Right lobe of liver (tissue), 6 donors: Measurements from ENCODE around the gene CHI3L2. TPM values are rescaled to one million over a fixed set of nuclear protein-coding genes. Genes with fewer than 3 reads are reported as not detected.

ENCODE experiments used
- ATAC-seq, 4 donors: fragments of 200-7000 bp; cut with Tn5 transposase; one replicate each; pipeline ENCODE4 v1.9.1; 2020; ENCODE audit warnings: mild to moderate bottlenecking in 4 of 4, moderate library complexity in 4 of 4
- DNase-seq, 3 donors: peaks; one replicate each; pipeline ENCODE4 v3.0.0-alpha.2; 2020
- H3K27ac ChIP-seq, 3 donors: fragments of 200-600 bp; one replicate each; pipeline ENCODE4 v1.8.0; 2022
- H3K27me3 ChIP-seq, 2 donors: fragments of 200-600 bp; one replicate each; pipeline ENCODE4 v1.8.0; 2022
- H3K36me3 ChIP-seq, 4 donors: fragments of 200-600 bp; sonication (generic) in 1 of 4; one replicate each; pipeline versions ENCODE4 v1.5.1 to v1.8.0; 2017 to 2022; ENCODE audit warnings: control low read depth in 1 of 4
- H3K4me1 ChIP-seq, 4 donors: fragments of 200-600 bp; sonication (generic) in 1 of 4; one replicate each; pipeline versions ENCODE4 v1.5.1 to v1.8.0; 2017 to 2022; ENCODE audit warnings: control low read depth in 1 of 4
- H3K4me3 ChIP-seq, 3 donors: fragments of 200-600 bp; one replicate each; pipeline ENCODE4 v1.8.0; 2022
- H3K9me3 ChIP-seq, 4 donors: fragments of 200-600 bp; sonication (generic) in 1 of 4; one replicate each; pipeline versions ENCODE4 v1.5.1 to v1.8.0; 2017 to 2022; ENCODE audit warnings: control low read depth in 1 of 4
- CTCF ChIP-seq, 4 donors: fragments of 200-600 bp in 3 of 4; fragments of 450-650 bp in 1 of 4; IDR thresholded peaks; one replicate each; pipeline versions ENCODE4 v1.5.1 to v1.8.0; 2016 to 2022; ENCODE audit warnings: antibody characterized with exemption in 4 of 4, mild to moderate bottlenecking in 2 of 4
- POLR2A ChIP-seq: fragments of 450-650 bp; IDR thresholded peaks from one replicate; pipeline ENCODE4 v1.6.1; 2017; ENCODE audit warnings: antibody characterized with exemption, mild to moderate bottlenecking
- WGBS: methylation state at CpG from one replicate; pipeline ENCODE4 v1.1.6; 2018; ENCODE audit warnings: low coverage, low lambda C conversion rate; ENCODE audit not compliant: insufficient coverage; ENCODE audit errors: missing lambda C conversion rate; 5-methylcytosine and 5-hydroxymethylcytosine counted together
- intact Hi-C, 2 donors: fragments of 100-400 bp; cut with DNase I; formaldehyde crosslinking; loops; one replicate each; pipeline versions ENCODE4 v1.11.2 to v1.14.1; 2022
- total RNA-seq, 6 experiments: library from RNA; depleted of rRNA in 2 of 6; stranded (reverse); fragments of >200 nt in 2 of 6; fragmentation: NEBNext Ultra II Directional in 3 of 6; extraction: Animal tissue kit (Norgen Biotek cat#: 25700) in 3 of 6; gene quantifications; one replicate each; pipeline versions ENCODE4 v1.1.0 to v1.2.4, GENCODE V29; 2016 to 2023
- donor health status: DM: no; HTN: yes; CAD: no.
- donor health status: DM: no; HTN: no; CAD: no.
- donor health status: DM: no; HTN: no; CAD: no.
- donor health status: DM: no; HTN: yes; CAD: no.
- donor health status: DM: no; HTN: yes; CAD: no.

The CHI3L2 gene
- total RNA-seq, 6 experiments from 2014 or later = 0.15 to 0.58 (median 0.26) TPM; not detected in 1

DNA sequence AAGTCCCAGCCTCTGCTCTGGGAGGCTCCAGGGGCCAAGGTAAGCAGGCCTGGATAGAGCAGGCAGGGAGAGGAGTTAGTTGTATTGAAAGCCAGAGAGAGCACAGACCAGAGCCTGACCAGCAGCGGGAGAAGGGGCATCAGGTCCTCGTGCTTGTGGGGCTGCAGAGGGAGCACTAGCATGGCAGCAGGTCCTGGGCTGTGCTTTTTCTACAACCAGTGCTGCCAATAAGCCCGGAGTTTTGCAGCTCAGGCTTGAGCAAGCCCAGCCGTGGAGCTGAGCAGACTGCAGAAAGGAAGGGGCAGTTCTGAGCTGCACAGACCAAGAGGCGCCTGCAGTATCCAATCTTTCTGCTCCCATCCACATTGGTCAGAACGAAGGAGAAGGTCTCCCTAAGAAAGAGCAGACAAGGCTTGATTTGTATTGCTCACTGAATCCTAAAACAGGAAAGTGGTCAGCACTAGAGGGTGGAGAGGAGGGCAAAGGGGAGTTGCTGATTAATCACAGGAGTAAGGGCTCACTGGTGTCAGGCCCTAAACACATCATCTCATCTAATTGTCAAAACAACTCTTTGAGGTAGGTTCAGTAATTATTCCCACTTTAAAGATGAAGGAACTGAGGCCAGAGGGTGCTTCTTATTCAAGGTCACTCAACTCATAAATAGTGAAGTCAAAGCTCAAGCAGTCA, 29.8 kb upstream of the CHI3L2 start:
- peaks cover 0 to 78% (median 34%) of the 10 kb centered on the region in 4 donors for H3K4me1 ChIP-seq
- no peaks in the 10 kb centered on the region for H3K27me3 ChIP-seq
- ATAC-seq (peak in 1 of 4 donors; percentile 17), DNase-seq (no peak)
- TF ChIP-seq POLR2A (no peak), CTCF (IDR thresholded peaks at IDR 0.05) (peak in 2 of 4 donors; percentile 14 to 31)
- H3K36me3 ChIP-seq = peaks cover 0 to 7% (median 0%) of the 10 kb centered on the region in 4 donors
- H3K9me3 ChIP-seq = no peaks in the 10 kb centered on the region
- intact Hi-C loops = no loop called here
- H3K27ac ChIP-seq = peak overlapping the region in 1 of 3 donors; percentile 71
- peak overlapping the region in 1 of 3 donors; percentile 32 for H3K4me3 ChIP-seq
- WGBS = no CpG with 5 or more reads among the region's 6 CpGs

- 50% methylated on average over 2 of the region's 5 CpGs for WGBS
- DNase-seq = no peak
- intact Hi-C loops = no loop called here
- no peak for ATAC-seq
- H3K4me1 ChIP-seq = peaks cover 0 to 73% (median 32%) of the 10 kb centered on the region in 4 donors
- peak overlapping the region; percentile 52 to 71 (median 62) for H3K27ac ChIP-seq
- no peaks in the 10 kb centered on the region for H3K9me3 ChIP-seq
- peaks cover 0 to 7% (median 0%) of the 10 kb centered on the region in 4 donors for H3K36me3 ChIP-seq
- TF ChIP-seq CTCF (IDR thresholded peaks at IDR 0.05) (no peak), POLR2A (no peak)
- no peaks in the 10 kb centered on the region for H3K27me3 ChIP-seq
- H3K4me3 ChIP-seq = peak overlapping the region; percentile 2 to 32 (median 6)
These were observed 28.7 kb upstream of the CHI3L2 start for GRCh38 chr1:111198836-111199235.

DNA sequence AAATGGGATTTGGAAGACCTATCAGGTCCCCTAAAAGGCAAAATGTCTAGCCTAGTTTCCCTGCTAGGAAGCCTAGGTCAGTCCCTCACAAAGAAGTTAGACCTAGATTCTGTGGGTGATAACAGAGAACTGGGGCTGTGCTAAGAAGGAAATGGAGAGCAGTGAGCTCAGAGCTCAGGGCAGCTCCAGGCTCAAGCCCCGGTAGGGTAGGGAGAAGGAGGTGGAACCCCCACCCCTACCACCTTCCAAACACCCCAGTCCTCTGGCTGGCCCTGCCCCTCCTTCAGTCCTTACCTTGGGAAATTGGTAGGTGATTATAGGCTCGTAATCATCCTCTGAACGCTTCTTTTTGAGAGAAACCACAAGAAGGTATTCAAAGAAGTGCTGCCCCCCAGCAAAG, 28.2 kb upstream of the CHI3L2 start:
- ATAC-seq (no peak), DNase-seq (no peak)
- no peaks in the 10 kb centered on the region for H3K9me3 ChIP-seq
- no peak for TF ChIP-seq CTCF (IDR thresholded peaks at IDR 0.05)
- no peak for TF ChIP-seq POLR2A
- H3K27ac ChIP-seq = peak overlapping the region; percentile 52 to 71 (median 62)
- 67% methylated on average over 1 of the region's 3 CpGs for WGBS
- peaks cover 0 to 7% (median 0%) of the 10 kb centered on the region in 4 donors for H3K36me3 ChIP-seq
- H3K4me3 ChIP-seq = peak overlapping the region; percentile 3 to 32 (median 6)
- peaks cover 0 to 68% (median 29%) of the 10 kb centered on the region in 4 donors for H3K4me1 ChIP-seq
- H3K27me3 ChIP-seq = no peaks in the 10 kb centered on the region
- intact Hi-C loops = no loop called here

- peak within 1 kb of the TSS; percentile 52 to 71 (median 62) for H3K27ac ChIP-seq
- peak; percentile 40 to 81 (median 71) for DNase-seq
- peaks cover 0 to 7% (median 0%) of the 10 kb centered on the region in 4 donors for H3K36me3 ChIP-seq
- no peaks in the 10 kb centered on the region for H3K27me3 ChIP-seq
- intact Hi-C loops = no loop called here
- H3K4me1 ChIP-seq = peaks cover 0 to 63% (median 25%) of the 10 kb centered on the region in 4 donors
- peak; percentile 7 to 46 (median 16) for ATAC-seq
- peak within 1 kb of the TSS; percentile 3 to 32 (median 10) for H3K4me3 ChIP-seq
- no peaks in the 10 kb centered on the region for H3K9me3 ChIP-seq
- WGBS = 29% methylated on average over 6 of the region's 17 CpGs
- TF ChIP-seq POLR2A (peak; percentile 75), CTCF (IDR thresholded peaks at IDR 0.05) (no peak)
These were observed 27.4 kb upstream of the CHI3L2 start, which contains the start of gene DENND2D for GRCh38 chr1:111199881-111200801. DENND2D (minus strand) TSS chr1:111200646; CDS start chr1:111200459, 187 bp downstream.
